ENCODE measurements around the gene MTA3. TPM values are rescaled to one million over a fixed set of nuclear protein-coding genes. Genes with fewer than 3 reads are reported as not detected.

The MTA3 gene
- polyA plus RNA-seq, 3 donors = 63.0 to 74.2 (median 70.5) TPM

DNA sequence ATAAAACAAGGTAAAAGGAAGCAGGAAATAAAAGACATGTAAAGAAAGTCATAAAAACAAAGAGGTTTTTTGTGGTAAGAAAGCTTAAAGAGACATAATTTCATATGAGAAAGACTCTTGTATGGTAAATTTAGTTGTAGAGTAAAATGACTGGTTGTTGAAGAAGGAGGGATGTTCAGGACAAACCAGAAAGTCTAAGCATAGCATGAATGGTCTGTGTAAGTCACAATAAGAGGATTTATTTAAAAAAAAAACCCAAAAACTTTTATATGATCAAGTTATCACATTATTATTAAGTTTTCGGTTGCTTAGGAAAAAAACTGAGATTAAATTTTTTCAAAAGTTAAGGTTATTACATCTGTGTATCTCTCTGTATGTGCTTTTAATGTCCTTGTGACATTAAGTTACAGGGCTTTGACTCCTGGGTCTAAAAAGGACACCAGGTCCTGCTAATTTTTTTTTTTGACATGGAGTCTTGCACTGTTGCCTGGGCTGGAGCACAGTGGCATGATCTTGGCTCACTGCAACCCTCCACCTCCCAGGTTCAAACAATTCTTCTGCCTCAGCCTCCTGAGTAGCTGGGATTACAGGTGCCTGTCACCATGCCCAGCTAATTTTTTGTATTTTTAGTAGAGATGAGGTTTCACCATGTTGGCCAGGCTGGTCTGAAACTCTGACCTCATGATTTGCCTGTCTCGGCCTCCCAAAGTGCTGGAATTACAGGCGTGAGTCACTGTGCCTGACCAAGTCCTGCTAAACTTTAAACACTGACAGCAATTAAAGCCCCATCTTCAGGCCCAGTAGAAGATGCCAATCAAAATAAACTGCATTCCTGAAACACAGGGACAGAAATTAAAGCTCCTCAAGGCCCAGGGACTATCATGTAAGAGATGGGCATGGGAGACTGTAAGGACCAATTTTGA is 209.7 kb downstream of the MTA3 start:
- no peak for DNase-seq

GRCh38 chr2:42781181-42781580 is 212.7 kb downstream of the MTA3 start:
- DNase-seq = no peak

DNA sequence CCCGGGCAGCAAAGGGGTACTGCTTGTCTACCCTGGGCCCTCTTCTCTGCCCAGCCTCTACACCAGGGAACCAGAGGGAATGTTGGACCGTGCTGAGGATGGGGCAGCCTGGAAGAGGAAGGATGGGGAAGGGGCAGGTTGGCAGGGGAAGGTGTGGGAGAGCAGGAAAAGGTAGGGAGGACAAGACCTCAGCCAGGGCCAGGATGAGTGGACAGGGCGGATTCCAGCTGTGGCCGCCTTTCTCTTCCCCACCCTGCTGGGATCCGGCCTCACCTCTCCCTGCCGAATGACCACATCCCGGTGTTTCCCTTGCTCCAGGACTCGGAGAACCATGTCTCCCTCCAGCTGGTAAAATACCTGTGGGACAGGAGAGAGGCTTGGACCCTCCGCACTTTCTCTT is 215.1 kb downstream of the MTA3 start:
- no peak for DNase-seq

GRCh38 chr2:42784204-42784880 is 215.9 kb downstream of the MTA3 start:
- DNase-seq = no peak

- no peak for DNase-seq
Observed at GRCh38 chr2:42786561-42787345, 218.3 kb downstream of the MTA3 start.

- no peak for DNase-seq
Observed at GRCh38 chr2:42787424-42787787, 219.0 kb downstream of the MTA3 start.

DNA sequence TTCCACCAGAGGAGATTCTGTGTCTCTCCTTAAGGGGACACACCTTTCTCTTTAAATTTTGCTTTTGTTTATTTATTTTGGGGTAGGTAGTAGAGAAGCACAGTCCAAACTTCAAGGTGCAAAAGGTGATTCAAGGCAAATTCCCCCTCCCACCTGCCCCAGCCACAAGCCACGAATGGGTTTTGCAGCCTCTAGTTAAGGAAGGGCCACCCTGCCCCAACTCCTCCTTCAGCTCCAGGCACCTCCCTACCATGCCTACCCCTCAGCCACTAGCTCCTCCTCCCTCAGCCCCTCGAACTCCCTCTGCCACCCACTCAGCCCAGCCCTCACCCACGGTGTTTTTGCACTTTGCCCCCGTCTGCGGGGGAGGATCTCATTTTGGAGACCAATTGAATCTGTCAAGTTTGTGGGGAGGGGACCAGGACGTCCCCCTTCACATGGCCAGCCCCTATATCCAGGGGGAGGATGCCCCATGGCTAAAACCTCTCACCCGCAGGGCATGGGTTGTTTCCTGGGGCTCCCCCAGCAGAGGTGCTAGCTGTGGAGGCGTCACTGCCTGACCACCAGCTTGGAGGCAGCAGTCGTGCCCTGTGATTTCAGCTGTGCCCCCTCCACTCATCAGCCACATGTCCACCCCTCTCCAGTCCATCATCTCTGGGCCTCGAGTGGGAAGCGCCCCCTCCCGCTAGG is 219.5 kb downstream of the MTA3 start:
- DNase-seq = no peak

GRCh38 chr2:42788478-42788793 is 220.0 kb downstream of the MTA3 start:
- DNase-seq = no peak

DNA sequence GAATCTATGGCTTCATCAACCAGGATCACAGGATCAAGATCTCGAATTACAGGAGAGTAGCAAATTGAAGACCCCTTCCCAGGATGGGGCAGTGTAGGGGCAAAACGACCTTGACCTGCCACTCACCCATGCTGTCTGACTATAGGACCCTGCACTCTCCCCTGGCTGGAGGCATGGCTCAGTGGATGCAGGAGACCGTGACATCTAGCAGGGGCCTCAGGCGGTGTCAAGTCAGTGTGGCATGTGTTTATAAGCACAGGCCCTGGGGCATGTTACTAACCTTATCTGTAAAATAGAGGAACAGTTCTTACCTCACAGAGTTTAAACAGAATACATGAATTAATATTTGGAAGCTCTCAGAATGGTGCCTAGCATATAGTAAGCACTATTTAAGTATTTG is 220.4 kb downstream of the MTA3 start:
- DNase-seq = no peak

GRCh38 chr2:42789751-42790150 is 221.3 kb downstream of the MTA3 start:
- no peak for DNase-seq

DNA sequence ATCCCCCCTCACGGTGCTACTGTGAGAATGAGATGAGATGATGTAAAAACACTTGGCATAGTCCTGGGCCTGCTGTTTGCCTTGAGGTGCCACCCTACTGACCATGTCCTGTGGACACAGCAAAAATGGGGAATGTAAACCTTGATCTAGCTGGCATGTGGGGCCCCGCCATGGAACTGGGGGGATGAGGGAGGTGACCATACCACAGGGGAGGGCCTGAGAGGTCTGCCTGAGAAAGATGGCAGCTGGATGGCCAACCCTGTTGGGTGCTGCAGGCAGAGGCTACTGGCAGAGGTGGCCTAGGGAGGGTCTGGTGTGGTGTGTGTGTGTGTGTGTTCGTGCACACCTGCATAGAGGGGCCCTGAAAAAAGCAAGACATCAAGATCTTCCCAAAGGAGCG is 223.2 kb downstream of the MTA3 start:
- DNase-seq = no peak

GRCh38 chr2:42792087-42792582 is 223.7 kb downstream of the MTA3 start:
- peak; percentile 65 for DNase-seq

DNA sequence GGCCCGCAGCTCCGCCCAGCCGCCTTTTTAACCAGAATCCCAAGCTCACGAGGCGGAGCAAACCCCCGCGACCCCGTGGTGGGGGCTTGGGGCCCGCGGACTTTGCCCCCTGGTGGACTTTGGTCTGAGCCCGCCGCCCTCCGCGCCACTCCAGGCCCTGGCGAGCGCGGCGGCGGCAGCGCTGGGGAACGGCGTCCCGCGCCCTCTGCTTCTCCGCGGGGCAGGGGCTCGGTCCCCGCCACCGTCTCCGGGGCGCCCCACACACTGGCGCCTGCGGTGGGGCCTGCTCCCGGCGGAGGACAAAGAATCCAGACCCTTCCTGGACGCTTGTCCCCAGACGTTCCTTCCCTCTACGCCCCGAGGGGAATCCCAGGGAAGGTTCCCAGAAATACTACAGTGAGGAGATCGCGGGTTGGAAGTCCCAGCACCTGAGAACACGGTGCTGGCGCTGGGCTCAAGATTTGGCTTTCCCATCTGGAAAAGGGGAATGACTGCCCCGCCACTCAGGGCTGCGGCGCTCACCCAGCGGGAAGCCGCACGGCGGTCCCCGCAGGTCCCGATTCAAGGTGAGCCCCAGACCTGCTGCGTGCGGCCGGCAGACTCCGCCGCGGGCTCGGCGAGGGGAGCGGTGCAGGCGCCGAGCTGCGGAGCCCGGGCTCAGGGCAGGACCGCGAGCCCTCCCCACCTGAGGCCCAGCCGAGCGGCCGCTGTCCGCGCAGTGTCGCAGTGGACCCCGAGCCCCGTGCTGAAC is 224.3 kb downstream of the MTA3 start, which contains the start of gene HAAO:
Gene HAAO, minus strand, starts transcription at position 1 of the 751 bp plus-strand sequence. CDS start 47 bp downstream, outside the sequence.
- DNase-seq = peak; percentile 37

DNA sequence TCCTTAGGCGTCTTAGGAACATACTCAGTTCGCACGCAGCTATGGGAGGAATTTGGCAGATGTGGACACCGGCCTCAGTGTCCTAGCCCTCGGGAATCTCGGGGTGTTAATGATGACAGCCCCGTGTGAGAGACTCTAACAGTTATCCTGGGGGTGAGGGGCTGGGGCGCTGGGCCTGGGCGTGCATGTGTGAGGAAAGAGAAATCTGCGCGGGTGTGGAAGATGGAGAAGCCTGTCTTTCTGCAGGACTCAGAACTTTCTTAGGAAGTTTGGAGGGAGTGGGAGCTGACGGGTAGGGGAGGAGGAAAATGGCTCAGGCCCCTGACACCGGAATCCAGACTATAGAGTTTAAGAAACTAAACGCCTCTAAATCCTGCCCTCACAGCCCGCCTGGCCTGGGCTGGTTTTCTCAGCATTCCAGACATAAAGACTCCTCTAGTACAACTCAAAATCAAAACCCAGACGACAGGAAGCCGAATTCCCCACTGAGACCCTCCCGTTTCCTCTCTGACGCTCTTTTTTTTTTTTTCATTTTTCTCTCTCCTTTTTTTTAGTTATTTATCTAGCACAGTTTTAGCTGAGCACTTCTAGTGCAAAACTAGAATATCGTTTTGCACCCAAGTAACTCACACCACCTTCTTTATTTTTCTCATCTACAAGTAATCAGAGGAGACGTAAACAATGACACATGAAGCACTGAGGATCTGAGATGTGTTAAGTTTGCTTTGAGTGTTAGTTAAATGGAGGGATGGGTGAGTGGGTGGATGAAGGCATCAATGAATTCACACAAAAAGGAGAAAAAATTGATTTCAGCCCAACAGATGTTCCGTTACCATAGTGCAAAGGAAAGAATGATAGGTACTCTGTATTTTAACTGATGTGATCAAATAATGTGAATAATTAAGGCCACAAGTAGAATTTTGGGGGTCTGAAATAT is 225.2 kb downstream of the MTA3 start:
- peak; percentile 66 for DNase-seq

DNA sequence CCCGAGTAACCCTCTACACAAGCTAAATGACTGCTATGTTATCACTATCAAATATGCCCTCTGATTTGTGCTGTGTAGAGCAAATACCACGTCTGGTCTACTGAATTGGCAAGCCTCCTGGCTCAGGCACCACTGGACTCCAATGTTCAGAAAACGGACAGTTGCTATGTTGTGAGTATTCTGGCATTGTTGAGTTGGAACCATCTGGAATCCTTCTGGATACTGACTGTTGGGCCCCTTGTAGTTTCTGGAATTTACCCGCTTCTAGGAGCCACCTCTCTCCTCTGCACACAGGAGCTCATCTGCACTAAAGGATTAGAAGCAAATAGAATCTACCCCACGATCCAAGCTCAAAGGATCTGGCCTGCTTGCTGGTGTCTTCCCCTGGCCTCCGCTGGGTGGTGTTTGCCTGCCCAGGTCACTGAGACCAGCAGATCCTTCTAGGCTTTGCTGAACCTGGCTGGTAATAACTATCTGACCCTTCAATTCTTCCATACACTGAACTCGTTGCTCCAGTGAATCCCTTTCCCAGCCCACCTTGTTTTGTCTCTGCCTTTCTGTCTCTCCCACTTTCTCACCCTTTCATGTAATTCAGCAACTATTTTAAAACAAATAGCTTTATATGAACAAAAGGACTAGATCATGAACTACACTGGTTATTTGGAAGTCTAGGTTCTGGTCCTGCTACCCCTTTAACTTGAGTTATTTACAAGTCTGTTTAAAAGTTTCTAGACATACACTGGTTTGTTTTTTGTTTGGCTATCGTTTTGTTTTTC is 226.0 kb downstream of the MTA3 start:
- DNase-seq = peak; percentile 24

DNA sequence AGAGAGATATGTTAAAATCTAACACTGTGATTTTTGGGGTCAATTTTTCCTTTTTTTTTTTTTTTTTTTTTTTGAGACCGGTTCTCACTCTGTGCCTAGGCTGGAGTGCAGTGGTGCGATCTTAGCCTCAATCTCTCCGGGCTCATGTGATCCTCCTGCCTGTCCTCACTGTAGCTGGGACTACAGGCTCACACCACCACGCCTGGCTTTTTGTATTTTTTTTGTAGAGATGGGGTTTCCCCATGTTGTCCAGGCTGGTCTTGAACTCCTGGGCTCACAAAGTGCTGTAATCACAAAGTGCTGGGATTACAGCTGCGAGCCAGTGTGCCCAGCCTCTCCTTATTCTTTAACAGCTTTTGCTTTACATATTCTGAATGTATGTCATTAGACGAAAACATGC is 226.8 kb downstream of the MTA3 start:
- DNase-seq = no peak

GRCh38 chr2:42795841-42796301 is 227.4 kb downstream of the MTA3 start:
- DNase-seq = no peak

- peak; percentile 56 for DNase-seq
Observed at GRCh38 chr2:42796427-42797248, 228.2 kb downstream of the MTA3 start.

All from renal pelvis (tissue), 4 donors.